ENCODE measurements around the gene NFIL3. TPM values are rescaled to one million over a fixed set of nuclear protein-coding genes. Genes with fewer than 3 reads are reported as not detected.

NFIL3 gene
- total and polyA plus RNA-seq, 7 donors = 22.4 to 152 (median 67.3) TPM

Other genes with a start within 250 kb of the NFIL3 start
- gene AUH, start 61.9 kb downstream of the NFIL3 start, total RNA-seq = 10 to 100 TPM; 14.1 to 20.6 (median 18.4) TPM
- gene AUH, start 61.9 kb downstream of the NFIL3 start, polyA plus RNA-seq = 10 to 100 TPM in 2 of 3 donors, 1 to 10 TPM in 1; 9.9 to 11.8 (median 11.3) TPM